Astrocyte of the spinal cord (primary cell): ENCODE data around the gene TRNAU1AP.
"Not testable (repeated sequence)": the region's sequence is repeated elsewhere in the genome, so short reads cannot be mapped to it uniquely, and the experiment has no call there.

Experiments used
- DNase-seq: peaks from one replicate; pipeline ENCODE4 v3.0.0; 2011; ENCODE audit warnings: low read depth, low spot score
- H3K4me3 ChIP-seq: 2 replicates; pipeline ENCODE4 v1.5.1; 2011; ENCODE audit warnings: low read depth, mild to moderate bottlenecking, low read length, moderate library complexity
- in situ Hi-C: cut with HindIII; loops from 2 replicates; pipeline ENCODE4 v1.10.0; 2017; ENCODE audit warnings: low sequenced_read_pairs
- TF ChIP-seq, protein P1 (sequence below): IDR thresholded peaks from 2 replicates; pipeline ENCODE4 v1.5.1; 2012; ENCODE audit warnings: low read depth, mild to moderate bottlenecking, low read length, inconsistent platforms

Gene TRNAU1AP

DNA sequence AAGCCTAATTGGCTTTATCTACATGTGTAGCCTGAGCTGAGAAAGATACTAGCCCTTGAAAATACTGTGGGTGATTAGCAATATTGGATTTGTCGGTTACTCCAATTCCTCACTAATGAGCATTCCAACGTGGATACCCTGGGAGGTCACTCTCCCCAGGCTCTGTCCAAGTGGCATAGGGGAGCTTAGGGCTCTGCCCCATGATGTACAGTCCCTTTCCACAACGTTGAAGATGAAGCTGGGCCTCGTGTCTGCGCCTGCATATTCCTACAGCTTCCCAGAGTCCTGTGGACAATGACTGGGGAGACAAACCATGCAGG lies 44.5 kb upstream of the TRNAU1AP start:
- TF ChIP-seq, protein P1, sequence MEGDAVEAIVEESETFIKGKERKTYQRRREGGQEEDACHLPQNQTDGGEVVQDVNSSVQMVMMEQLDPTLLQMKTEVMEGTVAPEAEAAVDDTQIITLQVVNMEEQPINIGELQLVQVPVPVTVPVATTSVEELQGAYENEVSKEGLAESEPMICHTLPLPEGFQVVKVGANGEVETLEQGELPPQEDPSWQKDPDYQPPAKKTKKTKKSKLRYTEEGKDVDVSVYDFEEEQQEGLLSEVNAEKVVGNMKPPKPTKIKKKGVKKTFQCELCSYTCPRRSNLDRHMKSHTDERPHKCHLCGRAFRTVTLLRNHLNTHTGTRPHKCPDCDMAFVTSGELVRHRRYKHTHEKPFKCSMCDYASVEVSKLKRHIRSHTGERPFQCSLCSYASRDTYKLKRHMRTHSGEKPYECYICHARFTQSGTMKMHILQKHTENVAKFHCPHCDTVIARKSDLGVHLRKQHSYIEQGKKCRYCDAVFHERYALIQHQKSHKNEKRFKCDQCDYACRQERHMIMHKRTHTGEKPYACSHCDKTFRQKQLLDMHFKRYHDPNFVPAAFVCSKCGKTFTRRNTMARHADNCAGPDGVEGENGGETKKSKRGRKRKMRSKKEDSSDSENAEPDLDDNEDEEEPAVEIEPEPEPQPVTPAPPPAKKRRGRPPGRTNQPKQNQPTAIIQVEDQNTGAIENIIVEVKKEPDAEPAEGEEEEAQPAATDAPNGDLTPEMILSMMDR, result no peak
- peak overlapping the region; percentile 97 for H3K4me3 ChIP-seq
- DNase-seq, result no peak
- in situ Hi-C loops, result no loop called here

DNA sequence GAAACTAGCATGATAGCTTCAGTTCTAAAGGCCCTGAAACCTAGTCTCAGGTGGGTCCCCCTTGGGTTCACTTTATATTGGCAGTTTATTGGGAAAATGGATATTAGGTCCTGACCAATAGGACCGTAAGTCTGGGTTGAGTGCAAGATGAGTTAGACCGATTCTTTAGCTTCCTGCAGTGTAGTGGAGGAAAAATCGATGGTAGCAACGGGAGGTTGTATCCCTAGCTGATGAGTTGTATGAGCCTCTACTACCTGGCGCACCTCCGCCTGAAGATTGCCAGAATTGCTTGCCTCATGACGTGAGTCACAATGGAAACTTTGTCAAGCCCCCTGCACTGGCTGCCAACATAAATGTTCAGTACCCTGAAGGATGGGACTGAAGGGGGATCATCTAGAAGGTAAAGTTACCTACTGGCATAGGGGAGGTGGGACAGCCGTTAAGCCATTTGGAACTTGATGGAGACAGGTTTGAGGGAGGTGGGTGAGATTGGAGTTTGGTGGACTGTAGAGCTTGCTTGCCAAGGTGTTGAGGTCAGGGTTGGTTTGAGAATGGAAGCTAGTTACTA lies 43.1 kb upstream of the TRNAU1AP start:
- in situ Hi-C loops, result no loop called here
- H3K4me3 ChIP-seq, result peak overlapping the region; percentile 97
- DNase-seq, result peak; percentile 24
- TF ChIP-seq, protein P1, result no peak

DNA sequence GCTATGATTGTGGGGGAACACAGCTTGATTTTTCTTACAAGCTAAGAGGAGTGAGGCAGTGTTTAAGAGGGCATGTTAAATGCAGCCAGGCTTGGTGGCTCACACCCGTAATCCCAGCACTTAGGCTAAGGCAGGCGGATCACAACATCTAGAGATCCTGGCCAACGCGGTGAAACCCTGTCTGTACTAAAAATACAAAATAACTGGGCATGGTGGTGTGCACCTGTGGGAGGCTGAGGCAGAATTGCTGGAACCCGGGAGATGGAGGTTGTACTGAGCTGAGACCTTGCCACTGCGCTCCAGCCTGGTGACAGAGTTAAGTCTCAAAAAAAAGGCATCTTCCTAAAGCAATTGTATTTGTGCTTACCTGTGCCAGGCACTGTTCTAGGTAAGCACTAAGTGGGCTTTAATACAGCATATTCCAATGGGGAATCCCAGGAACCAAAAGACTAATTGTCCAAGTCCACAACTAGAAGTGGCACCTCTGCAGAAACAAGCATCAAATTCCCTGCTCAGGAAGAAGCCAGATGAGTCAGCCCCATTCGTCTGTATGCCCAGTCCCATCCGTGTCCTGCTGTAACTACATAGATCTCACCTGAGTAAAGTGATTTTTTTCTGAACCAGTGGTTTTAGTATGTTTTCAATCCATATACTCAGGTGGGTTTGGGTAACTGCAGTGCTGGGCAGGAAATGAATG lies 42.5 kb upstream of the TRNAU1AP start:
- in situ Hi-C loops, result no loop called here
- peak overlapping the region; percentile 97 for H3K4me3 ChIP-seq
- TF ChIP-seq, protein P1, result no peak
- DNase-seq, result peak; percentile 48

DNA sequence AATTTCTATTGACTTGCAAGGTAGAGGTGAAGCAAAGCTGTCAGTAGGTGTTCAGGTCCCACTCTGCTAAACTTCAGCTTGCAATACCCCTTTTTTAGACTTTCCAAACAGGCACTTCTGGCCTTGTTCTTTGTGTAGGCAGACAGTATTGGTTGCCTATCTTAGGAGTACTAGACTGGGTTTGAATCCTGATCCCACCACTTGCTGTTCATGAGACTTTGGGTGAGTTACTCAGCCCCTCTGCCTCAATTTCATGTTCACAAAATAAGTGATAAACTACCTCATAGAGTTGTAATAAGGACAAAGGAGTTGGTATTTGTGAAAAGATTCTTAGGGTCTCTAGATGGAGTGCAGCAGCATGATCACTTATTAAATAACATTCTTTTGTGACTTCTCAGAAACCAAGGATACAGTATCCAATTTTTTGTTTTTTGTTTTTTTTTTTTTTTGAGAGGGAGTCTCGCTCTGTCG lies 41.9 kb upstream of the TRNAU1AP start:
- H3K4me3 ChIP-seq, result no peak overlapping the region
- DNase-seq, result peak; percentile 49
- in situ Hi-C loops, result no loop called here
- TF ChIP-seq, protein P1, result no peak

DNA sequence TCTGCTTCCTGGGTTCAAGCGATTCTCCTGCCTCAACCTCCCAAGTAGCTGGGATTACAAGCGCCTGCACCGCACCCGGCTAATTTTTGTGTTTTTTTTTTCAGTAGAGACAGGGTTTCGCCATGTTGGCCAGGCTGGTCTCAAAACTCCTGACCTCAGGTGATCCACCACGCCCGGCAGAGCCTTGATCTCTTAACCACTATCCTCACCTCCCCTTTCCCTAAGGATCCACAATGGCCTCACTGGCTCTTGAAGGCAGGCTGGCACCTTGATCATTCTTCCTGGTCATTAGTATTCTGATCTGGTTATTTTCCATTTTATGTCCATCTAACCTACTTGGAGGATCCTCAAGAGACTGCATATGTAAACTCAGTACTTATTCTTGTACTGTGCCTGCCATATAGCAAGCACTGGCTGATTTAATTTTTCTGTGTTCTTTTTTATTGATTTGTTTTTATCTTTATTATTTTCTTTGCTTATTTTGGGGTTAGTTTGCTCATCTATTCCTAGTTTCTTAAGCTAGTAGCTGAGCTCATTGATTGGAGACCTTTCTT lies 40.8 kb upstream of the TRNAU1AP start:
- H3K4me3 ChIP-seq, result no peak overlapping the region
- TF ChIP-seq, protein P1, result no peak
- in situ Hi-C loops, result no loop called here
- DNase-seq, result peak; percentile 27

DNA sequence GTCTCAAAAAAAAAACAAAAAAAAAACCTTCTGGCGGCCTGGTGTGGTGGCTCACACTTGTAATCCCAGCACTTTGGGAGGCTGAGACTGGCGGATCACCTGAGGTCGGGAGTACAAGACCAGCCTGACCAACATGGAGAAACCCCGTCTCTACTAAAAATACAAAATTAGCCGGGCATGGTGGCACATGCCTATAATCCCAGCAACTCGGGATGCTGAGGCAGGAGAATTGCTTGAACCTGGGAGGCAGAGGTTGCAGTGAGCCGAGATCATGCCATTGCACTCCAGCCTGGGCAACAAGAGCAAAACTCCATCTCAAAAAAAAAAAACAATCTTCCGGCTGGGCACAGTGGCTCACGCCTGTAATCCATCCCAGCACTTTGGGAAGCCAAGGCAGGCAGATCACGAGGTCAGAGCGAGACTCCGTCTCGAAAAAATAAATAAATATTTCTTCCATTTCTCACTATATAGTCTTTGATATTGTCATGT lies 38.4 kb upstream of the TRNAU1AP start:
- H3K4me3 ChIP-seq, in situ Hi-C loops: not testable (repeated sequence)
- peak; percentile 20 for DNase-seq

DNA sequence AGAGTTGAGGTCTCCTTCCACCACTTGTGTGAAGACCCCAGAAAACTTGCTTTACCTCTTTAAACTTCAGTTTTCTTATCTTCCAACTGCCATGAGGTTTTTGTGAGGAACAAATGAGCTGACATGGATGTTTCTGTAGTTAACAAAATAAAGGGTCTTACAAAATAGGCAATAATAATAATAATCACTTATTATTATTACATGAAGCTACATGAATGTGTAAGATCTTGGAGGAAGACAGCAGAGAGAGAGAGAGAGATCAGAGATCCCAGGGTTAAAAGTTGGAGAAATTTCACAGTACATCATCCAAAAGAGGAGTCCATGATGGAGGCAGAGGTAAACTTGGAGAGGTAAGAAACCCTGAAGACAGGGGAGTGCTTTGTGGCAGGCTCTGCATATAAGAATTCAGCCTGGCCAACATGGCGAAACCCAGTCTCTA lies 36.3 kb upstream of the TRNAU1AP start:
- in situ Hi-C loops, result no loop called here
- no peak overlapping the region for H3K4me3 ChIP-seq
- DNase-seq, result no peak
- TF ChIP-seq, protein P1, result no peak
